GM23248 (cell line): Measurements from ENCODE around the gene LYPD6B.

Source experiments
- EZH2 ChIP-seq: fragments of 200-600 bp; sonication (generic); IDR thresholded peaks from 2 replicates; pipeline ENCODE4 v1.6.1; 2018; ENCODE audit warnings: antibody characterized with exemption, mild to moderate bottlenecking; ENCODE audit not compliant: insufficient read depth, poor library complexity, severe bottlenecking
- EZH2phosphoT487 ChIP-seq: fragments of 200-600 bp; sonication (generic); IDR thresholded peaks from 2 replicates; pipeline ENCODE4 v1.6.1; 2018; ENCODE audit warnings: antibody characterized with exemption, moderate library complexity, mild to moderate bottlenecking, low read depth; ENCODE audit not compliant: insufficient read depth

DNA sequence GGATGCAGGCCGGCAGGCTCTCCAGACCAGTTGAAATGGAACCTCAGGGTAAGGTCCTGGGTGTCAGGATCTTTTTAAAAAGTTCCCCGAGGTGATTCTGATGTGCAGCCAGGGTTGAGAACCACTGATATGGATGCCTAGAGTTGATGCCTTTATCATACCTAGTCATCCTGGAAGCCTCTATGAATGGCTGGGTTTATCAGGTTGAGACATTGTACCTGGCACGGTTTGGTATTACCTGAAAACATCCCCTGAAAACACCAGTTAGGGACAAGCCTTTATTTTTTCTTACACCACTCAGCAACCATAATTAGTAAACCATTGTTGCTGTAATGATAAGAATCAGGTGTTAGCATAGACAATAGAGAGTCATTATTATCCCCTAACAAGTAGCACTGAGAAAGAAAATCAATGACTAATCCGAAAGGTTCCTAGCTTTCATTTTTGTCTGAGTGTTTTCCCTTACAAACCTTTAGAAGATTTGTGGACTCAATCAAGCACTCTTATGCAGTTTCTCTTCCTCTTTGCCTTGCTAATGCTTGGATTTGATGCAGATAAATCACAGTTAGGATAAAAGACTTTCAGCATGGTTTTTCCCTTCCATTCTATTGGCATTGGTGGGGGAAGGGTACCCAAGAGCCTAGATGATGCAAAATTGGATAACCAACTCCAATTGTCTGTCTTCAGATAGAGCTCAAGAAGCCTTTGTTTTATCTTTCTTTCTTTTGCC is 175.4 kb downstream of the LYPD6B start:
- TF ChIP-seq EZH2 (no peak), EZH2phosphoT487 (no peak)
